Measurements from ENCODE around the gene NPIPA7. TPM values are rescaled to one million over a fixed set of nuclear protein-coding genes. Genes with fewer than 3 reads are reported as not detected.

The NPIPA7 gene
- total RNA-seq, 1 donor from 2014 or later = 4.4 TPM

Small RNAs within 50 kb of the gene (microRNA-seq; reads per million reads assigned to microRNA genes)
- gene MIR6511A3 (ENCODE audit: borderline number of aligned reads, borderline replicate concordance) (not detected), gene MIR6770-2 (ENCODE audit: borderline number of aligned reads, borderline replicate concordance) (not detected)

Small RNAs within 50 kb of the gene (small RNA-seq; reads per million reads assigned to genes)
- gene AC138969.3 (not detected), gene MIR6511A3 (not detected), gene MIR6770-2 (not detected)

Other genes starting within 250 kb of the NPIPA7 start
- gene ABCC6, start 155.6 kb upstream of the NPIPA7 start, total RNA-seq = 0.49 TPM
- gene NOMO3, start 146.6 kb upstream of the NPIPA7 start, total RNA-seq = 25.0 TPM